ENCODE results near the gene VANGL2.

Gene VANGL2

DNA sequence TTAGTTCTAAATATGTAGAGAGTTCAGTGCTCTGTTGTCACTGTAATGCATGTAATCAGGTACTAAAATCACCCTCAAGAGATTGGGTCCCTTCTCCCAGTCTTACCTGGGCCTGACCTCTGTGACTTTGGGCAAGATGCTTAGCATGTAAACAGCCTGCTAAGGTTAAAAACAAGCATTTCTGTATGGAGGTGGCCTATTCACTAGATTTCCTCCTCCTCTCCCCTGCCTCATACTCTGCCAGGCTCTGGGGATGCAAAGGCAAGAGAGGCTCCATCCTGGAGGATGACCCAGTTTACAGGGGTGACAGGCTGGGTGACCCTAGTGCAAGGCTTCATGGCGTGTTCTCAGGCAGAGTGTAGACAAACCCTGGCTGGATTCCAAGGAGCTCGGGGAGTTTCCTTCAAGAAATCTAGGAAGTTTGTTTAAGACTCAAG lies 28.8 kb downstream of the VANGL2 start:
- DNase-seq = no peak

DNA sequence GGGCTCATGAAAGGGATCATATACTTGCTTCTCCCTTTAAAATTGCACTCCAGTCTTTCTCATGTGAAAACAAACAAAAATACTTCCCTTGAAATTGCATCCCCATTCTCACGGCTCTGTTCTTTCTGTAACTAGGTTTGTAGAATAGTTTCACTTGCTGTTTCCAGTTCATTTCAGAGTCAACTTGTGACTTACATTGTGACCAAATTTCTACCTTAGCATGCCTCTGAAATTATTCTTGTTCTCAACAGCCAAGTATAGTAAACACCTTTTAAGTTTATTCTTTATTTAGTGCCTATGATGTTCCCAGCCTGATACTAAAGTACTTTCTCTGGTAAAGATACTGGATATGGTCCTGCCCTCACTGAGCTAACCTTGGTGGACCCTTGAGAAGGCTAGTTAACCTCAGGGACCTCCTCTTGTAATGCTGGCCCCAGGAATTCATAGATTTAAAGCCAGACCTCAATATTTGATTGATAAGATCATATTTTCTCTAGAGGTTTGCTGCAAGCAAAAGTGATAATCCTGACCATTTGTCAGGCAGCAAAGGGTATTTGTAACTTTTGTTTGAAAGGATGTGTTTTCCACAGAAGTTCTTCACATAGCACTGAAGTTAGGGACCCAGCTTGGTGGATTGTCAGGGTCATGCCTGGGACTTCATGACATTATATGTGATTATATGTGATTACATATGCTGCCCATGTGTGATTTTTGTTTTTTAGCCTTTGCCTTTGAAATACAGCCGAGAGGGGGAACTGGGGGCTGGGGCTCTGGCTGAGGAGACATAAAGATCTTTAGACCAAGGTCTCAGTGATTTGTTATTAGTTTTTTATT lies 29.6 kb downstream of the VANGL2 start:
- DNase-seq = no peak

DNA sequence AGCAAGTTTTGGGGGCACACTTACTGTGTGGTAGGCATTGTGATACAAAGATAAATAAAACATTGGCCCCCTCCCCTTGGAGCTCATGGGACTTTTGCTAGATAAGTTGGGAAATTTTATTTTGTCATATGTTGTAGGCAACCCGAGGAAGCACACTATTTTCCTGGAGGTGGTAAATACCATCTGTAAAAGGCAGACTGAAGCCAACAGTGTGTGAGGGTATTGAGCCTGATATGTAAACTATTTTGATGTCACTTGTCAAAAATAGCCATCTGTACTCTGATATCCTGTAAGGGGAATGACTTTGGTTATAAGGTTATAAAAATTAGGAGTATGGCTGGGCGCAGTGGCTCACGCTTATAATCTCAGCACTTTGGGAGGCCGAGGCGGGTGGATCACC lies 30.6 kb downstream of the VANGL2 start:
- DNase-seq = no peak

DNA sequence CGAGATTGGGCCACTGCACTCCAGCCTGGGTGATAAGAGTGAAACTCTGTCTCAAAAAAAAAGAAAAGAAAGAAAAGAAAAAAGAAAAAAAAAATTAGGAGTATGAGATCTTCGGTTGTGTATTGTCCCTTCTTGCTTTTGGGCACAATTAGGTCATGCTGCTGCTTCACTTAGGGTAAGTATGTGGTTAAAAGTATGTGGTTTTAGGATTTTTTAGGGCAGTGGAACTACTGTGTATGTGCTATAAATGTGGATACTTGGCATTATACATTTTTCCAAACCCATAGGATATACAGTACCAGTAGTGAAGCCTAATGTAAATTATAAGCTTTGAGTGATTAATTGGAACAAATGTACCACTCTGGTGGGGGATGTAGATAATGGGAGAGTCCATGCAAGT lies 31.2 kb downstream of the VANGL2 start:
- DNase-seq = no peak

DNA sequence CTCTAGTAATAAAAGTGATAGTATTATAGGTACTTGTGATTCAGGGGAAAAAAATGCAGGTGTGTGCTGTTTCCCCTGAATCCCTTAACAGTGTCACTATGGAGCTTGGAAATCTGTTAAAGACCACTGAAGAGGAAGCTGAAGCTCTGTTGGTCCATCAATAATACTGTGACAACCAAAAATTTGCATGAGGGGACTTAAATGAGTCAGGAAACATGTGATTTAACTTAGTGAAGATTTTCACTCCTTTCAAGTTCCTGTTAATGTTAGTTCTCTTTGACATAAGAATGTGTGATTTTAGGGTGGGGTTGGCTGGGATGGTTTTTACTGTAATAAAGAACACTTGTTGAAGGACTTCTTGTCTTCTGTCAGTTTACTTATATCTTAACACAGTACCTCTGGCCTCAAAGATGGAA lies 32.0 kb downstream of the VANGL2 start:
- DNase-seq = no peak

DNA sequence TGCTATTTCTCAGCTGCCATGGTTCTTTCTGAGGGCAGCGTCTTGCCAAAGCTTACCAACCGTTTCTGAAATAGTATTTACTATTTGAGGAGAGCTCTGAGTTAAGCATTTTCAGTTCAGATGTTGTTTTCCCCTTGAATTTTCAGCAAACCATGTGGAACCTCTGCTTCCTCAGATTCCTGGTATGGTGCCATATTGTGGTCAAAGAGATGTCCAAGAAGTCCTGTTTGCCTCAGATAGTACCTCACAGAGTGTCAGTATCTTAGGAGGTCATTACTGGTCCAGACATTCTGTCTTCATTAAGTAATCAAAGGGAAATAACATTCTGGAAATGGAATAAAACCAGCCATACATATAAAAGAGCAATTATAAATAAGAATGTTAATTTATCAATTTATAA lies 36.6 kb downstream of the VANGL2 start:
- no peak for DNase-seq

DNA sequence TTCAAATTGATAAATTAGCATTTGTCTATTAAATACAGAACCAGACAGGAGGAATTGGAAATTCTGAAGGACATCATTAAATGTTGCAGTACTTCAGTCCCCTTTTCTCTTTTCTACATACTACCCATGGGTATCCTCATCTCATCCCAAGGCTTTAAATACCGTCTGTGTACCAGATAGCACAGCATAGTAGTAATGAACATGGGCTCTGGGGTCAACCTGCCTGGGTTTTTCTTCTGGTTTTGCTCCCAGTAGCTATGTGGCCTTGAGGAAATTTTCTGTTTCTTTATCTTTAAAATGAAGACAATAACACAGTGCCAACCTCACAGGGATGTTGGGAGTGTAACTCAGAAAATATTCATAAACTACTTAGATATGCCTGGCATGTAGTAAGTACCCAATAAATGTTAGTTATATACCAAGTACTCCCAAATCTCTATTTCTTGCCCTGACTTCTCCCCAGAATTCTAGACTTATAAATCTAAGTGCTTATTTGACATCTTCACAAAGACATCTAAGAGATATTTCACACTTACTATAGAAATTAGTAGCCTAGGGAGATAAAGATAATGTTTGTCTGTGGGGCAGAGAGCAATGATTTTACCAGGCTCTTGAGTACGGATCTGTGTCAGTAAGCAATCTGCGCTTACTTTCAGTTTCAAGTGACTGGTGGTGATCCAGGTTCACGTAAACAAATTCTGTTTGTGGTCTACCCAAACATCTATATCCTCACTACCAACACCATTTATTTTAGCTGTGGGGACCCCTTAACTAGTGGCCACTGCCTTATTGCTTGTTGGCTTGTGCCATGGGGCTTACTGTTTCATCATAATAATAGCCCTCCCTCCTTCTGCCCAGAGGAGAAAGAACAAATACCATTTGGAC lies 37.3 kb downstream of the VANGL2 start:
- no peak for DNase-seq

DNA sequence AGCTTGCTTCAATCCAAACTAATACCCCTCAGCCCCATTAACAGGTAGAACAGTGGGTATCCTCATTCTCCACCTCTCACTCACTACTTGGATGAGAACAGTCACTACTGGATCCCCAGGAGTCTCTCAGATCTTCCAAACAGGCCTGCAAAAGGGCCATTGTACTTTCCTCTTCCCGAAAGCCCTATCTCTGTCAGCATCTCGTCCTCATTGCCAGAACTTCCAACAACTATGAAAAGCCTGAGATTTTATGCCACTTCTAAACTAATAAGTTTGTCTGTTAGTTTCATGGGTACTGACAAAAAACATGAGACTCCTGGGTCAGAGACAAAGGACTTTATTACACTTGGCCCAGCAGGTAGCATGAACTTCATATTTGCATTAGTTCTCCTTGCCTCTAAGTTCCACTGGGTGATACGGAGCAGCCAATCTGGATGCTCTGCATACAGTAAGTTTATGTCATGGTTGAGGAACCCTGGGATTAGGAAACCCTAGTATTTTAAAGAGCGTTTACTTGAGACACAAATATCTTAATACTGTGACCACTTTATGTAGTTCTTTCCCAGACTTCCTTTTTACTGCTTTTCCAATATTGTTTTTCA lies 38.1 kb downstream of the VANGL2 start:
- no peak for DNase-seq

DNA sequence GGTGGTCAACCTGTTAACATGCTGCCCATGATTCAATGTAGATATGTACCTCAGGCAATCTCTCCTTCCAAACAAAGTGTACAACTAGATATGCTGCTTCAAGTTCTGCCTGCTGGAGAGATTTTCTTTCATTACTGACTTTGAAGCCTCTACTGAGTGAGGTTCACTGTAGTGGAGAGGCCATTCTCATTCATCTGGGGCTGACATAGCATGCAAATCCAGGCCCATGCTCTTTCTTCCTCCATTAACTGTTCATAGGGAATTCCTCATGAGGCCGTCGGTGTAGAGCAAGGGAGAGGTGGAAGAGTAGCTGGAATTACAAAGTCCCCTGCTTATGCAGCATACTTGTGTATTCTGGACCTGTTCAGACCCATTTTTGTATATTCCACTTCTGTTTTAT lies 38.6 kb downstream of the VANGL2 start:
- DNase-seq = no peak

DNA sequence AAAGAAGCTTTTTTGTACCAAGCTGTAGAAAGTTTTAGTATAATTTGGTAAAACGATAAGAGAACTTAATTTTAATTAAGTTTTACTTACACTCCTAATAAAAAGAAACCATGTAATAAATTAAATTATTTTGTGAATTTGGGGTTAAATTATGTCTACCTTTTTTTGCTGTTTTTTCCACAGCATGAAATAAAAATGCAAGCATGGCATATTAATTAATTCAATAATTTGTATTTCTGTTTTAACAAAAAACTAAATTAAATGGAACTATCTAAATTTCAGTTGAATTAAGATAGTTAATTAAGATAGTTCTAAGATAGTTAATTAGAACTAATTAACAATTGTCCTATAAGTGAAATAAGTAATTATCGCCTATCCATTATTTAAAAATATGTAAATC lies 39.4 kb downstream of the VANGL2 start:
- no peak for DNase-seq

DNA sequence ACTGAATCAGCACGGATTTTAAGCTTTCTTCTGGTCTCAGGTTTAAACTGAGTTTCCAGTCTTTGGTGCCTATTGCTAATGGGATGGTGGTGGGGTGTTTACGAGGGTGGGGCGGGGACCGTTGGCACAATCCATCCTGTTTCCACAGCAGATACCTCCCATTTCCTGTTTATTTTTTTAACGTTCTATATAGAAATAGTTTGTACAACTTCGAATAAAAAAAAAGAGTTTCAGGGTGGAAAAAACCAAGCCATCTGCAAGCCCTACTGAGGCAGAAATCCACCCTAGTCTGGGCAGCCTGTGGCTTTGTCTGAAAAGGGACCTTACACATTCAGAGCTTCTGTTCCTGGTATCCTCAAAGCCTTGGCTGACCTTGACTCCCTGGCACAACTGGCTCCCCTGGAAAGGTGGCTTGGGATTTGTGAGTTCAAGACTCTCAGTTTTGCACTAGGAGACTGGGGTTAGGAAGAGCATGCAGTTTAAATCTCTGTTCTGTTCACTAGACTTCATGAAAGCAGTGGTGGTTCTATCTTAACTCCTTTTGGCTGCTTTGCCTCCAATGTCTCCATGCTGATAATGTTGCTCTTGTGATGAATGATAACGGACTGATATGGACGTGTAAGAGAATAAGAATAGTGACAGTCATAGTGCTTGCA lies 46.7 kb downstream of the VANGL2 start:
- DNase-seq = no peak

DNA sequence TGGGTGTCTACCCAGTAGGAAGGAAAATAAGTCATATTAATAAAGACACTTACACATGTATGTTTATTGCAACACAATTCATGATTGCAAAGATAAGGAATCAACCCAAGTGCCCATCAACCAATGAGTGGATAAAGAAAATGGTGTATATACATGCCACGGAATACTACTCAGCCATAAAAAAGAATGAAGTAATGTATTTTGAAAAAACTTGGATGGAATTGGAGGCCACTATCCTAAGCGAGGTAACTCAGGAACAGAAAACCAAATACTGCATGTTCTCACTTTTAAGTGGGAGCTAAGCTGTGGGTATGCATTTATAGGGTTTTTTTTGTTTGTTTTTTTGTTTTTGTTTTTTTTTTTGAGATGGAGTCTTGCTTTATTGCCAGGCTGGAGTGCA lies 49.1 kb downstream of the VANGL2 start:
- DNase-seq = no peak

DNA sequence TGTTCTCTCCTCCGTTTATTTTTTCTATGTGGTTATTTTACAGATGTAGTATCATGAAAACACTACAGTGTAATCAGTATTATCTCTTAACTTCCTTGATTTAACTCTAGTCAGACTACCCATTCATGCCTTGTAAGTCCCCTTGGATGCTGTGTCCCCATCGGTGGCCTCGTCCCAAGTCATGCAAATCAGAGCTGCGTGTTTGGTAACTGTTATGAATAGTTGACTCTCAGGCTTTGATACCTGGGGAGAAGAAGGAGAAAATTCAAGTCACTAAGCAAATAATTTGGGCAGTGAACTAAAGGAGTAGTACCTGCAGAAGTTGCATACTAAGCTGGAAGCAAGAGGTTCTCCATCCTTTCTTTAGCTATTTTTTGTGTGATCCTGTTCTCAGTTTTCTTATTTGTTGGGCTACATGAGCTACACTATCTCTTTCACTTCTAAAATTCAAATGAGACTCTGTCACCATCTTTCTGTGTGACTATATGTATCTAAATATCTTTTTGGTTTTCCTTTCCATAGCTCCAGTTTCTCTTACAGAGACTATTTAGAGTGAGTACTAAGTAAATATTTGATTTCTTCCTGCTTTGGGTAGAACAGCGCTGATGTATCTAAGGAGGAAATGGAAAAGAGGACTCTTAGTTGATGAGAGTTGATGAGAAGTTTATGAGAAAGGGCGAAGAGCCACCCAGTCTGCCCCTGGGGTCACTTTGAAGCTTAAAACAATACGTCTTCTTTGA lies 50.9 kb downstream of the VANGL2 start:
- no peak for DNase-seq

DNA sequence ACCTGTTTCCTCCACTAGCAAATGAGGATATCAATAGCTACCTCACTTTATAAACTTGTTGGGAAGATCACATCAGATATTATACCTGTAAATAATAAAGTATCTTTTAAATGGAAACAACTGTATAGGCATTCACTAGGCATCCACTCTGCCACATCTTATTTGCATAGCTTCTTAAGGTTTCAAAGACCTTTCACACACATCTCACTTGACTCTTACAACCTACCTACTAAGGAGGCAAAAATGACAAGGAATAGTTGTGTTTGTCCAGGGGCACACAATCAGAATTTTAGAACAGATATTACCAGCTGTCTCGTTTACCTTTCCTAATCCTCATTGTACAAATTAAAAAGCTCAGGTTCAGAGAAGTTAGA lies 51.5 kb downstream of the VANGL2 start:
- DNase-seq = no peak

DNA sequence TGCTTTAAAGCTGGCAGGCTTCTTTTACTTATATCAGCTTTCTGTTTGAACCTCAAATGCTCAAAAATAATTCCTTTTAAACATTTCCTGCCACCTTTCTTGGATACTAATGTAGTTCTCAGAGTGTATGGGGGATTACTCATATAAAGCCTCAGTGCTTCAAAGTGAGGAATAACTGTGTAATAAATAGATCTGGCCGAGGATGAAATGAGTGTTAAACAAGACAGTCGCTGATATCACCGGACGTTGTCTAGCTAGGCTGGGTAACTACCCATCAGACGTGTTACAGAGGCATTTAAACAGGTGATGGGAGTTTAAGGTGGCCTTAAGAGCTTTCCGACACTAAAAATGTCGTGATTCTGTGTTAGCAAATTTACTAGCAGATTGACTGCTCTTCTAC lies 53.1 kb downstream of the VANGL2 start:
- DNase-seq = no peak

DNA sequence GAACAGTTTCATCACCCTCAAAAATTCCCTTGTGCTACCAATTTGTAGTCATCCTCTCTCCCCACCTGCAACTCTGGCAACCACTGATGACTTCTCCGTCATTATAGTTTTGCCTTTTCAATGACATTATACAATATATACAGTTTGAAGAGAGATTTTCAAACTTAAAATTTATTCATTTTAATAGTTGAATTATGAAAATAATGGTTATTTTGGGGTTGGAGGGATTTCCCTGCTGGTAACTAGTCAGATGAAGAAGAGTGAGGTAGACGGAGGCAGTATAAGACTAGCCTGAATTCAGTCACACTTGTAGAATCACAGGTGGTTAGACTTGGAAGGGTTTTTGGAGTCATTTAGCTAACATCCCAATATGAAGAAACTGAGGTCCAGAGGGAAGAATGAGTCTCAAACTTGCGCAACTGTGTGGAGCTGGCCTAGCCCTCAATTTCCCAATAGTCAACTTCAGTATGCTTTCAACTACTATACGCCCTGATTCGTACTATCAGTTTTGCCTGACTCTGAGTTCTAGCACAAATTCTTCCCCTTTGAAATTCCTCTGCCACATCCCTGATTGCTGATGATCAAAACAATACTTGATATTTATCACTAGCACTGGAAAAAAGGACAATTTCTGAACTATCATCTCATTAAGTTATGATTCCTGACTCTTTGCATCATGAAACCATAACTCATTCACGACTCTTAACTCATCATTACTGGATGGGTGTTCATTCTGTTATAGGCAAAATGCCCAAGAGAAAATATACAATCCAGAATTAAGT lies 54.2 kb downstream of the VANGL2 start:
- DNase-seq = no peak

DNA sequence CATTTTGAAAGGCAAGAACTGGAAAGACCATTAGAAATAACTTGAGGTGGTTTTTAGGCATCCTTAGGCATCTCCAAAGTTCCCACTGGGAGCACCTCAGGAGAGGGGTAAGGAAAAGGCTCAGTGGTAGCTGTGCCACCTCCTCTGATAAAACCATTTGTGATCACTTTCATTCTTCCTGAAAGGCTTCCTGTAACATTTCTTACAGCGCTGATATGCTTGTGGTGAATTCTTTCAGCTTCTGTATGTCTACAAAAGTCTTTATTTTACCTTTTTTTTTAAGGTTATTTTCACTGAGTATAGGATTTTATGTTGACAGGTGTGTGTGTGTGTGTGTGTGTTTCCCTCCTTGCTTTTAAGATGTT lies 54.8 kb downstream of the VANGL2 start:
- no peak for DNase-seq

DNA sequence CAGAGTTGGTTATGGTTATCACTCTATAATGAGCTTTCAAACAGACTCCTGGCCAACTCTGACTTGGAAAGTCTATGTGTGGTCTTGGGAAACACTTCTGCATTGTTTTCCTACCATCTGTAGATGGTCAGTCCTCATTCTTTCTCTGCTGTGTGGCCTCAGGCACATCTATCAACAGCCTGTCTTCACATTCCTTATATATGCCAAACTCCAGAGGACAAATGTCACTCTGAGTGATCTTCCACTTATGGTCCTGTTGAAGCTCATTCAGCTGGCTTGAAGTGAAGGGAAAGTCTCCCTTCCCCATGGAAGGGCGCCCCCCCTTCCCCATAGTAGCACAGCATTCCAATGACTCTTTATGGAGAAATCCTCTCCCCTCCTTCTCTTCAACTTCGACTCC lies 58.7 kb downstream of the VANGL2 start:
- no peak for DNase-seq

DNA sequence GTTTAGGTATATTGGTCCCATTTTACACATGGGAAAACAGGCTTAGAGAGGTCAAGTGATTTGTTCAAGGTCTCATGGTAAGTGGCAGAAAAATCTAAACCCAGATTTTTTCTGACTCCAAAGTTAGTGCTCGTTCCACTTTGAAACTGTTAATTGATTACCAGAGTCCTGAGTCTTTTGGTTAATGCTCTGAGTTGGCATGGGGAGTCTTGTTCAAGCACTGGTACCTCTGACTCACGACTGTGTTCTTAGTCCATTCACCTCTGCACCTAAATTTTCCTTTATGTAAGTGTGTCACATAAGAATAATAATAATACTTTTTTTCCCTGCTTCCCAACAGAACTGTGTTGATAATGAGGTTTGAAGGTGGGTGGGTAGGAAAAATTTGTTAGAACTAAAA lies 59.3 kb downstream of the VANGL2 start:
- no peak for DNase-seq

DNA sequence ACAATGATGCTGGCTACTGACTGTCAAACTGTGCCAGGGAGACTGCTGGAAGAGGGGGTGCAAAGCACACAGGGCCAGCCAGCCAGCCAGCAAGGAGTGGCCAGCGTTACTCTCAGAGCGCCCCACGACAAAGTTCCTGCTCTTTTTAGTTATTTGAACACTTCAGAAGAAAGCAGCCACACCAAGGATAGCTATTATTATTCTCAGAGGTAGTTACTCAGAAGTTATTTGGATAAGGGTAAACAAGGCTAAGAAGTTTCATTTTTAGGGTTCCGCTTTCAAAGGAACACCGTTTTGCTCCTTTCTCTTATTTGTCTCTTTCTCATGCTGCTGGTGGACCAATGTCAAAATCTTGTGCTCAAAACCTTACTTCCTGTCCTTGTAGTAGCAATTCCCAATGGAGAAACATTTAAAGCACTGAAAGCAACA lies 59.9 kb downstream of the VANGL2 start:
- no peak for DNase-seq

DNA sequence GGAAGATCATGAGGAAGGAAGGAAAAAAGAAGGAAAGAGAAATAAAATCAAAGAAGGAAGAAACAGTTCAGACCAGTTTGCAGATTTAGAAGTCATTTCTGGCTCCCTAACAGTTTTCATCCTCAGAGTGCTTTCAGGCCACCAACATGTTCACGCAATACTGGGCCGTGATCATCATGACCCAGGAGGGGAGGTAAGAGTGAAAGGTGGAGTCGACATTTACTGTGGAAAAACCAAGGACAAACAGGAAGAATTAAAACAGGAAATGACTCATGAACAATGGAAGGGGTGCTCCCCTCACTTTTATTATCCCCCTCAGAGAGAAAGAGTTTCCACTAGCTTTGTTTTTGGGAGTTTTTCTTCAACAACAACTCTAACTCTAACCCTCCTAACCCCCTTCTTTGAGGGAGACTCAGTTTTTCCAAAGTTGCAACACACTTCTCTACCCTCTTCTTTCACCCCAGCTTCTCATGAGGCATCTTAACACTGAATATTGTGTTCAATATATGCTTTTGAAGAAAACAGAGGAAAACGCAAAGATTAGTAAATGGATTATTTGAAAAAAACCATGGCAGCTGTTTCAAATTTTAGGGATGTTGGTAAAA lies 60.4 kb downstream of the VANGL2 start:
- no peak for DNase-seq
